ENCODE measurements around the gene DCAF5.

DNA sequence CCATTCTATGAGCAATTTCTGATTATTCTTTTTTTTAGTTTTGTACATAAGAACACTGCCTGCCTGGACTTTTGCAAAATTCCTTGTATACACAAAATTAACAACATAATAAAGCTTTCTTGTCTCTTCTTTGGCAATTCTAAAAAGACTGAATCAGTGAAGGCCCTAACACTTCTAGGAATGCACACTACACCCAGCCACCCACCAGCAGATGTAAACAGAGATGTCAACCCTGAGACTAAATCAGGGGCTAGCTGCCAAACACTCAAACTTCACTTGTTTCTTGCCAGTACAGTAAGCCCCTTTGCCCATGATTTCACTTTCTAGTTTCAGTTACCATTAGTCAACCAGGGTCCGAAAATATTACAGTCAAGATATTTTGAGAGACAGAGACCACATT is 15.5 kb downstream of the DCAF5 start:
- TF ChIP-seq, protein P1, sequence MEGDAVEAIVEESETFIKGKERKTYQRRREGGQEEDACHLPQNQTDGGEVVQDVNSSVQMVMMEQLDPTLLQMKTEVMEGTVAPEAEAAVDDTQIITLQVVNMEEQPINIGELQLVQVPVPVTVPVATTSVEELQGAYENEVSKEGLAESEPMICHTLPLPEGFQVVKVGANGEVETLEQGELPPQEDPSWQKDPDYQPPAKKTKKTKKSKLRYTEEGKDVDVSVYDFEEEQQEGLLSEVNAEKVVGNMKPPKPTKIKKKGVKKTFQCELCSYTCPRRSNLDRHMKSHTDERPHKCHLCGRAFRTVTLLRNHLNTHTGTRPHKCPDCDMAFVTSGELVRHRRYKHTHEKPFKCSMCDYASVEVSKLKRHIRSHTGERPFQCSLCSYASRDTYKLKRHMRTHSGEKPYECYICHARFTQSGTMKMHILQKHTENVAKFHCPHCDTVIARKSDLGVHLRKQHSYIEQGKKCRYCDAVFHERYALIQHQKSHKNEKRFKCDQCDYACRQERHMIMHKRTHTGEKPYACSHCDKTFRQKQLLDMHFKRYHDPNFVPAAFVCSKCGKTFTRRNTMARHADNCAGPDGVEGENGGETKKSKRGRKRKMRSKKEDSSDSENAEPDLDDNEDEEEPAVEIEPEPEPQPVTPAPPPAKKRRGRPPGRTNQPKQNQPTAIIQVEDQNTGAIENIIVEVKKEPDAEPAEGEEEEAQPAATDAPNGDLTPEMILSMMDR (IDR thresholded peaks at IDR 0.05): no peak
- TF ChIP-seq POLR2A (IDR thresholded peaks at IDR 0.05): no peak
